Ascending aorta (tissue), 2 donors: ENCODE data around the gene TBC1D10A. TPM values are rescaled to one million over a fixed set of nuclear protein-coding genes. Genes with fewer than 3 reads are reported as not detected.

Experiments
- DNase-seq, 2 donors: peaks; one replicate each; pipeline ENCODE4 v3.0.0-alpha.2; 2019; ENCODE audit warnings: low spot score in 2 of 2
- H3K27ac ChIP-seq, 2 donors: fragments of 200-600 bp; sonication (generic); one replicate each; pipeline ENCODE4 v1.5.1; 2016 to 2017; ENCODE audit warnings: mild to moderate bottlenecking in 1 of 2
- H3K27me3 ChIP-seq: fragments of 200-600 bp; sonication (generic); one replicate; pipeline ENCODE4 v1.5.1; 2017
- H3K36me3 ChIP-seq, 2 donors: fragments of 200-600 bp; sonication (generic); one replicate each; pipeline ENCODE4 v1.5.1; 2016
- H3K4me1 ChIP-seq, 2 donors: fragments of 200-600 bp; sonication (generic); one replicate each; pipeline ENCODE4 v1.5.1; 2016 to 2017; ENCODE audit warnings: mild to moderate bottlenecking in 1 of 2
- H3K4me3 ChIP-seq, 2 donors: fragments of 200-600 bp; sonication (generic); one replicate each; pipeline ENCODE4 v1.5.1; 2016 to 2017; ENCODE audit warnings: mild to moderate bottlenecking in 1 of 2
- H3K9me3 ChIP-seq, 2 donors: fragments of 200-600 bp; sonication (generic); one replicate each; pipeline ENCODE4 v1.5.1; 2016
- intact Hi-C: fragments of 100-400 bp; cut with DNase I; formaldehyde crosslinking; loops from one replicate; pipeline ENCODE4 v1.15.1; 2023
- total RNA-seq: library from RNA; depleted of rRNA; stranded (reverse); fragments of >200 nt; gene quantifications from one replicate; pipeline ENCODE4 v1.1.0, GENCODE V29; 2016
- TF ChIP-seq, protein P1 (sequence below), 3 experiments: fragments of 200-600 bp in 2 of 3; fragments of 450-650 bp in 1 of 3; sonication (generic) in 2 of 3; IDR thresholded peaks; one replicate each; pipeline ENCODE4 v1.5.1; 2016 to 2019; ENCODE audit warnings: antibody characterized with exemption in 3 of 3, mild to moderate bottlenecking in 1 of 3, moderate library complexity in 1 of 3

TBC1D10A gene
- total RNA-seq, 1 donor from 2014 or later = 107 TPM

DNA sequence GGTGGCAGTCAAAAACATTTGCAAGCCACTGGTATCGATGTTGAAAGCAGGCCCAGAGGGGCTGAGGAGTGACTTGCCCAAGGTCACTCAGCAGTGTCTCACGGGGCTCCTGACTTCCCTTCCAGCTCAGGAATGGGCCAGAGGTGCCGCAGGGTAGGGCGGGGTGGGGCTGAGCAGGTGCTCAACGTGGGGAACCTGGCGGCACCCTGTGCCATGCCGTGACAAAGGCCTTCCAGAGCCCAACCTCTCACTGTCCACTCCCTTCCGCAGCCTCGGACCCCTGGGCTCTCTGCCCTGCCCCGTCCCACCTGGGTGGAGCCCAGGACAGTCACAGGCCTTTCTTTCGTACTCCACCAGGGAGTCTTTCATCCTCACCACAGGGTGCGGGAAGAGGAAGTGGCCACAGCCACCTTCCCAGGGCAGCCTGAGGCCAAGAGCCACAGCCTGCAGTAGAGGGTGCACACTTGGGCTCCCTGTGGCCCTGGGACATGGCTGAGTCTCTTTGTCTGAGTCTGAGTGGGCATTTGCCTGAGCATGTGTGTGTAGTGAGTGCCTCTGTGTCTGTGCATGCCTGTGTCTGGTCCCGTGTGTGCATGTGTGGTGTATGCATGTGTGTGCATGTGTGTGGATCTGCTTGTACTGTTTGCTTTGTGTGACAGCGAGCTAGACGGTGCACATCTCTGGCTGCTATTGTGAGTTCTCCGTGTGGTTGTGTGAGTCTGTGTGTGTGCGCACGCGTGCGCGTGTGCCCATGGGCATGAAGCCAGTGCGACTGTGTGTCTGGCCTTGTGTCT, 74.1 kb downstream of the TBC1D10A start:
- intact Hi-C loops = no loop called here
- Histone ChIP-seq H3K4me1 (peaks cover 6 to 14% of the 10 kb centered on the region in 2 donors), H3K27me3 (no peaks in the 10 kb centered on the region), H3K27ac (no peak overlapping the region), H3K36me3 (no peaks in the 10 kb centered on the region), H3K9me3 (no peaks in the 10 kb centered on the region), H3K4me3 (peak overlapping the region in 1 of 2 donors; percentile 39)
- TF ChIP-seq, protein P1, sequence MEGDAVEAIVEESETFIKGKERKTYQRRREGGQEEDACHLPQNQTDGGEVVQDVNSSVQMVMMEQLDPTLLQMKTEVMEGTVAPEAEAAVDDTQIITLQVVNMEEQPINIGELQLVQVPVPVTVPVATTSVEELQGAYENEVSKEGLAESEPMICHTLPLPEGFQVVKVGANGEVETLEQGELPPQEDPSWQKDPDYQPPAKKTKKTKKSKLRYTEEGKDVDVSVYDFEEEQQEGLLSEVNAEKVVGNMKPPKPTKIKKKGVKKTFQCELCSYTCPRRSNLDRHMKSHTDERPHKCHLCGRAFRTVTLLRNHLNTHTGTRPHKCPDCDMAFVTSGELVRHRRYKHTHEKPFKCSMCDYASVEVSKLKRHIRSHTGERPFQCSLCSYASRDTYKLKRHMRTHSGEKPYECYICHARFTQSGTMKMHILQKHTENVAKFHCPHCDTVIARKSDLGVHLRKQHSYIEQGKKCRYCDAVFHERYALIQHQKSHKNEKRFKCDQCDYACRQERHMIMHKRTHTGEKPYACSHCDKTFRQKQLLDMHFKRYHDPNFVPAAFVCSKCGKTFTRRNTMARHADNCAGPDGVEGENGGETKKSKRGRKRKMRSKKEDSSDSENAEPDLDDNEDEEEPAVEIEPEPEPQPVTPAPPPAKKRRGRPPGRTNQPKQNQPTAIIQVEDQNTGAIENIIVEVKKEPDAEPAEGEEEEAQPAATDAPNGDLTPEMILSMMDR (IDR thresholded peaks at IDR 0.05) = no peak
- no peak for DNase-seq

DNA sequence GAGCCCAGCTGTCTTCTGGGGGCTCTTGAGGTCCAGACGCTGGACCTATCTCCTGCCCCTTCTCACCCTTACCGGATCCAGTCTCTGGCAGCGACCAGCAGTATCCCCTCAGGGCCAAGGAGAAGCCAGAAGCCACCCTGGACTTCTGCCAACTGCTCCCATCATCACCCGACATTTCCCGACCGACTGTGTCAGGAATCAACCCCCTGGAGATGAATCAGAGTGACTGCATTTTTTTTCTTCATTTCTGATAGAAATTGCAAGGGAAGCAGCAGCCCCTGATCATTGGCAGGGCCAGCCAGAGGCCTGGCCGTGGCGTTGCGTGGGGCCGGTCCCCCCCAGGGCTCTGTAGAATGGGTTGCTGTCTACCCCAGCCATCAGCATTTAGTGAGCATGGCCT, 75.0 kb downstream of the TBC1D10A start:
- H3K9me3 ChIP-seq = no peaks in the 10 kb centered on the region
- H3K27ac ChIP-seq = no peak overlapping the region
- no peaks in the 10 kb centered on the region for H3K36me3 ChIP-seq
- no peaks in the 10 kb centered on the region for H3K27me3 ChIP-seq
- intact Hi-C loops = no loop called here
- TF ChIP-seq, protein P1 (IDR thresholded peaks at IDR 0.05) = no peak
- no peak overlapping the region for H3K4me3 ChIP-seq
- H3K4me1 ChIP-seq = peaks cover 6 to 14% of the 10 kb centered on the region in 2 donors
- DNase-seq = no peak

DNA sequence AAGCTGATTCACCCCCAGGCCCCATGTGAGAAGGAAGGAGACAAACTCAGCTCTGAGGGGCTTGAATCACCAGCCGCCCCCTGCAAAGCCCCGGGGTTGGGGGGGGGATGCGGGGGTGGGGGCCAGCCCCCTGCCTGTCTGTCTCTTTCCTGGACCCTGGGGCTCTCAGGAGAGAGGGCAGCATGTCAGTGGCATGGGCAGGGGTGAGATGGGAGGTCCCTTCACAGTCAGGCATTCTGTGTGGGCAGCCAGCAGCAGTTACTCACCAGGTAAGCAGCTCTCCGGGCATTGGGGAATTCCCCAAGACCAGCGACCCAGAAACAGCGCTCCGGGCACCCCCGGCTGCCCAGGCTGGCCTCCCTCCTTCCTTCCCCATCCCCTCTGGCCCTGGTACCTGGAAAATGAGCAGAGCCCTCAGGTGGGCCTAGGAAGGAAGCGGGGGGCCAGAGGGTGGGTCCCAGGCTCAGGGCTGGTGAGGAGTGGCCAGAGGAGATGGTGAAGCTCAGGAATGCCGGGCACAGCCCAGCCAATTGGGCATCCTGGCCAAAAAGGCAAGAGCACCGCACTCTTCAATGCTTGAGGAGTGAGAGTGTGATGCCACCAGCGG, 76.0 kb downstream of the TBC1D10A start:
- DNase-seq = no peak
- Histone ChIP-seq H3K36me3 (no peaks in the 10 kb centered on the region), H3K9me3 (no peaks in the 10 kb centered on the region), H3K27ac (no peak overlapping the region), H3K4me1 (peaks cover under 1 to 13% of the 10 kb centered on the region in 2 donors), H3K4me3 (no peak overlapping the region), H3K27me3 (peaks cover 2% of the 10 kb centered on the region)
- intact Hi-C loops = no loop called here
- TF ChIP-seq, protein P1 (IDR thresholded peaks at IDR 0.05) = no peak

DNA sequence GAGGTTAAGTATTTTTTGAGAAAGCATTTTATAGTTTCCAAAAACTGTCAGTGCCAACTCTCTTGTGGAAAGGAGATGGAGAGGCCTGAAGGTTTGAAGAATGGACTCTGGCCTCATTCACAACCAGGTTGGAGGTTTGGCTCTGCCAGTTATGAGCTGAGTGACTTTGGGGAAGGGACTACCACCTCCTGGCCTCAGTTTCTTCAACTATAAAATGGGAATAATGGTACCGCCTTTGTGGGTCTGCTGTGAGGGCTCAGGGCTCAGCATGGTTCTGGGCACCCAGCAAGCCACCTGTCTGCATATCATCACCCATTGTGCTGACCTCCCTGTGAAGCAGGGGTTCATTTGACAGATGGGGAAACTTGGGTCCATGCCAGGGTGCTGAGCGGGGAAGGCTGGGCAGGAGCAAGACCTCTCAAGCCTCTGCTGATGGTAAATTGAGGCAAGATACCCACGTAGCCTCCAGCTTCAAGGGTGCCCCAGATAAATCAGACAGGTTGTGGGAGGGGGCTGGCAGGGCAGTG, 76.6 kb downstream of the TBC1D10A start:
- intact Hi-C loops = no loop called here
- Histone ChIP-seq H3K4me1 (peaks cover 0 to 15% of the 10 kb centered on the region in 2 donors), H3K27ac (no peak overlapping the region), H3K36me3 (no peaks in the 10 kb centered on the region), H3K27me3 (peaks cover 3% of the 10 kb centered on the region), H3K9me3 (no peaks in the 10 kb centered on the region), H3K4me3 (no peak overlapping the region)
- no peak for DNase-seq
- TF ChIP-seq, protein P1 (IDR thresholded peaks at IDR 0.05) = no peak

DNA sequence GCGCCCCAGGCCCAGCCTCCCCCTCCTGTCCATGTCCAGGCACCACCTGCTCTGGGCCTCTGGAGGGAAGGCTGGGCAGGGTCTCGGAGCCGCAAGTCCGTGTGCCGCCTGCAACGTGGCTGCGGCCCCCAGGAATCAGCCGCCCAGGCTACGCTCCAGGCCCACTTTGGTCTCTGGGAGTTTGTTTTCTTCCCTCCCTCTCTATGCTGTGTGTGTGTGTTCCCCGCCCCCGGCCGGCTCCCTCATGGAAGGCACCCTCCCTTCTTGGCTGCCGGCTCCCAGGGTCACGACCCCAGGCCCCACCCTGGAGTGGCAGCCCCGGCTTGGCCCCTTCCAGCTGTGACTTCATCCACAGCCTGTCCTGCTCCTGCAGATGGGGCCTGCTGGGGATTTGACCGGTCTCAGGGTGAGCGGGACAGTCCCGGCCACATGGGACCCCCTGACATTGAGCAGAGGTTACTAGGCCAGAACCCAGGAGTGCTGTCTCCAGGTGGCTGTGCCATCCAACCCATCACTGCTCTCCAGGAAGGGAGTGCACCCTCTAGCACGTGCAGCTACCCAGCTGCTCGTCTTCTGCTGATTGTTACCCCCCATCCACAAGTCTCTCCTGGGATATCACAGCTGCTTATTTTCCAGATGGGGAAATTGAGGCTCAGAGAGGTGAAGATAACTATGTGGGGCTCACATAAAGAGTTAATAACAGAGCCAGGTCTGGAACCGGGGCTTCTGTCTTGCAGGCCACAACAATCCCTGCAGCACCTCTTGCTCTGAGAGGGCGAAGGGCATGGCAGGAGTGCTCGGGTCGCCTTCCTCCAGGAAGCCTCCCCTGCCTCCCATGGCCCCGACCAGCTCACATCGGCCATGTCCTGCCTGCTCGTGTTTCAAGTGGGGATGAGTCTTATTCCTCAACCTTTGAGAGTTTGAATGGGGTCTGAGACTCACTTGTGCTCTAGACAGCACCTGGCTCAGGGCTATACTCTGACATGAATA, 77.4 kb downstream of the TBC1D10A start:
- Histone ChIP-seq H3K27ac (no peak overlapping the region), H3K9me3 (no peaks in the 10 kb centered on the region), H3K4me3 (no peak overlapping the region), H3K36me3 (no peaks in the 10 kb centered on the region), H3K4me1 (peaks cover 0 to 15% of the 10 kb centered on the region in 2 donors), H3K27me3 (peaks cover 3% of the 10 kb centered on the region)
- TF ChIP-seq, protein P1 (IDR thresholded peaks at IDR 0.05) = no peak
- intact Hi-C loops = no loop called here
- DNase-seq = no peak
